Stimulated activated naive CD4-positive, alpha-beta T cell treated with Interleukin-2 at 50 U/mL for 16 hours (primary cell): Measurements from ENCODE around the gene ZNF487.
"Not testable (repeated sequence)": the region's sequence is repeated elsewhere in the genome, so short reads cannot be mapped to it uniquely, and the experiment has no call there.

Experiments used
- DNase-seq: peaks from one replicate; lab custom pipeline; 2025; lab: John Stamatoyannopoulos, UW

ZNF487 gene

GRCh38 chr10:43404704-43405084 is 32.2 kb upstream of the ZNF487 start:
- no peak for DNase-seq

GRCh38 chr10:43407148-43407575 is 29.7 kb upstream of the ZNF487 start:
- peak; percentile 36 for DNase-seq

- DNase-seq = peak; percentile 92
Measured at GRCh38 chr10:43407576-43408330, 29.2 kb upstream of the ZNF487 start.

GRCh38 chr10:43408331-43408709 is 28.6 kb upstream of the ZNF487 start:
- no peak for DNase-seq

GRCh38 chr10:43408710-43409384 is 28.1 kb upstream of the ZNF487 start, which contains the start of gene HNRNPF:
Gene HNRNPF (minus strand): TSS chr10:43409186. CDS start chr10:43387884, 21,302 bp downstream.
- peak; percentile 93 for DNase-seq

GRCh38 chr10:43409385-43410109 is 27.4 kb upstream of the ZNF487 start:
- peak; percentile 72 for DNase-seq

GRCh38 chr10:43410345-43410744 is 26.6 kb upstream of the ZNF487 start:
- DNase-seq = no peak

GRCh38 chr10:43411536-43411935 is 25.4 kb upstream of the ZNF487 start:
- no peak for DNase-seq

- DNase-seq = no peak
Measured at GRCh38 chr10:43415544-43415943, 21.4 kb upstream of the ZNF487 start.

GRCh38 chr10:43417950-43418768 is 18.8 kb upstream of the ZNF487 start:
- no peak for DNase-seq

- DNase-seq = no peak
Measured at GRCh38 chr10:43419997-43420368, 16.9 kb upstream of the ZNF487 start.

- peak; percentile 76 for DNase-seq
Measured at GRCh38 chr10:43420369-43421200, 16.3 kb upstream of the ZNF487 start.

GRCh38 chr10:43421201-43421507 is 15.8 kb upstream of the ZNF487 start:
- no peak for DNase-seq

GRCh38 chr10:43421519-43421918 is 15.4 kb upstream of the ZNF487 start:
- no peak for DNase-seq

- not testable (repeated sequence) for DNase-seq
Measured at GRCh38 chr10:43421944-43422343, 15.0 kb upstream of the ZNF487 start.

GRCh38 chr10:43424416-43424815 is 12.5 kb upstream of the ZNF487 start:
- DNase-seq = no peak

GRCh38 chr10:43426476-43426875 is 10.4 kb upstream of the ZNF487 start:
- not testable (repeated sequence) for DNase-seq

GRCh38 chr10:43427166-43427825 is 9.6 kb upstream of the ZNF487 start:
- DNase-seq = peak; percentile 32

- DNase-seq = no peak
Measured at GRCh38 chr10:43430926-43431663, 5.8 kb upstream of the ZNF487 start.
